BE2C (cell line): ENCODE data around the gene SIGLEC7.
A peak's percentile ranks its signal among the peaks of the same experiment; 100 is the strongest.
"Not testable (repeated sequence)": the region's sequence is repeated elsewhere in the genome, so short reads cannot be mapped to it uniquely, and the experiment has no call there.

Experiments
- DNase-seq: peaks from one replicate; pipeline ENCODE4 v3.0.0-alpha.2; 2020
- H3K27me3 ChIP-seq: fragments of 250-450 bp; sonication (Bioruptor Pico); 2 replicates; pipeline ENCODE4 v1.5.1; 2020; ENCODE audit warnings: mild to moderate bottlenecking
- H3K36me3 ChIP-seq: fragments of 250-450 bp; sonication (Bioruptor Pico); 2 replicates; pipeline ENCODE4 v1.5.1; 2020; ENCODE audit warnings: mild to moderate bottlenecking
- H3K4me1 ChIP-seq: fragments of 250-450 bp; sonication (Bioruptor Pico); 2 replicates; pipeline ENCODE4 v1.5.1; 2020
- H3K4me3 ChIP-seq: 2 replicates; pipeline ENCODE4 v1.5.1; 2011; ENCODE audit warnings: low read depth, low read length
- H3K9me3 ChIP-seq: fragments of 250-450 bp; sonication (Bioruptor Pico); 2 replicates; pipeline ENCODE4 v1.5.1; 2020
- TF ChIP-seq, protein P1 (sequence below): IDR thresholded peaks from 2 replicates; pipeline ENCODE4 v1.5.1; 2012; ENCODE audit warnings: mild to moderate bottlenecking, low read depth, low read length

Gene SIGLEC7

DNA sequence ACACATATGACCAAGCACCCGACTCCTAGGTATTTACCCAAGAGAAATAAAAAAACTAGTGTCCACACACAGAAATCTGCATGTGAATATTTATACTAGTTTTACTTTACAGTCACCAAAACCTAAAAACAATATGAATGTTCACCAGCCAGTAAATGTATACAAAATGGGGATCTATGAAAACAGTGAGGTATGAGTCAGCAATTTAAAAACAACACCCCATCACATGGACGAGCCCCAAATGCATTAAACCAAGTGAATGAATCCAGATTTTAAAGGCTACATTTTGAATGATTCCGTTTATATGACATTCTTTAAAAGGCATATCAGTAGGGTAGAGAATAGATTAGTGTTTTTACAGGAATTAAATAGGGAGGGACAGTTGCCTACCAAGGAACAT lies 22.1 kb downstream of the SIGLEC7 start:
- Histone ChIP-seq H3K9me3 (no peaks in the 10 kb centered on the region), H3K36me3 (no peaks in the 10 kb centered on the region), H3K4me3 (no peak overlapping the region), H3K4me1 (no peaks in the 10 kb centered on the region; the same call in 1 of the 2 replicates), H3K27me3 (peaks cover 30% of the 10 kb centered on the region)
- DNase-seq: no peak
- TF ChIP-seq, protein P1, sequence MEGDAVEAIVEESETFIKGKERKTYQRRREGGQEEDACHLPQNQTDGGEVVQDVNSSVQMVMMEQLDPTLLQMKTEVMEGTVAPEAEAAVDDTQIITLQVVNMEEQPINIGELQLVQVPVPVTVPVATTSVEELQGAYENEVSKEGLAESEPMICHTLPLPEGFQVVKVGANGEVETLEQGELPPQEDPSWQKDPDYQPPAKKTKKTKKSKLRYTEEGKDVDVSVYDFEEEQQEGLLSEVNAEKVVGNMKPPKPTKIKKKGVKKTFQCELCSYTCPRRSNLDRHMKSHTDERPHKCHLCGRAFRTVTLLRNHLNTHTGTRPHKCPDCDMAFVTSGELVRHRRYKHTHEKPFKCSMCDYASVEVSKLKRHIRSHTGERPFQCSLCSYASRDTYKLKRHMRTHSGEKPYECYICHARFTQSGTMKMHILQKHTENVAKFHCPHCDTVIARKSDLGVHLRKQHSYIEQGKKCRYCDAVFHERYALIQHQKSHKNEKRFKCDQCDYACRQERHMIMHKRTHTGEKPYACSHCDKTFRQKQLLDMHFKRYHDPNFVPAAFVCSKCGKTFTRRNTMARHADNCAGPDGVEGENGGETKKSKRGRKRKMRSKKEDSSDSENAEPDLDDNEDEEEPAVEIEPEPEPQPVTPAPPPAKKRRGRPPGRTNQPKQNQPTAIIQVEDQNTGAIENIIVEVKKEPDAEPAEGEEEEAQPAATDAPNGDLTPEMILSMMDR: no peak

DNA sequence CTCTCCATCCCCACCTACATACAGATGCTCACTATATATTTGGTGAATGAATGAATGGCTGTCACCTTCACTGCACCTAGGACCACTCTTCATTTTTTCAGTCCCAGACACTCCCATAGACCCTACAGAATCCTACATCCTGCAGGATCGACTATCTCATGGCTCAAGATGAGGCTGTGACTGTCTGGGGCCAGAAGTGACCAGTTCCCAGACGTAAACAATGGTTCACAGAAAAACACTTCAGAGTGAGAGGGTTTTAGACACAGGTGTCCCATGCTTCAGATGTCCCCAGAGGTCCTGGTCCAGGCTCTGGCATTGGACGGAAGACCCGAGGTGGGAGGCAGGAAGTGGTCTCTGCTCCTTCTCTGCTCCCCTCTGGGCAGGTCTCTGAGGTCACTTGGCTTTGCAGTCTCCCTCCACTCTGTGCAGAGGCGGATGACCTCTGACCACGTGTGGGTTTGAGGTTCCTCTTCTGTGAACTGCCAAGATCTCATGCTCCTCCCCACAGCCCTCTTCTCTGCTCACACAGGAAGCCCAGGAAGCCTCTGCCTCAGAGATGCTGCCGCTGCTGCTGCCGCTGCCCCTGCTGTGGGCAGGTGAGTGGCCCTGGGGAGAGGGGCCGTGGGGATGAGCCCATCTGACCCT lies 24.9 kb downstream of the SIGLEC7 start:
- no peaks in the 10 kb centered on the region; the same call in 1 of the 2 replicates for H3K4me1 ChIP-seq
- no peak for DNase-seq
- H3K27me3 ChIP-seq: peaks cover 42% of the 10 kb centered on the region
- H3K4me3 ChIP-seq: no peak overlapping the region
- H3K9me3 ChIP-seq: no peaks in the 10 kb centered on the region
- no peaks in the 10 kb centered on the region for H3K36me3 ChIP-seq
- TF ChIP-seq, protein P1: no peak

DNA sequence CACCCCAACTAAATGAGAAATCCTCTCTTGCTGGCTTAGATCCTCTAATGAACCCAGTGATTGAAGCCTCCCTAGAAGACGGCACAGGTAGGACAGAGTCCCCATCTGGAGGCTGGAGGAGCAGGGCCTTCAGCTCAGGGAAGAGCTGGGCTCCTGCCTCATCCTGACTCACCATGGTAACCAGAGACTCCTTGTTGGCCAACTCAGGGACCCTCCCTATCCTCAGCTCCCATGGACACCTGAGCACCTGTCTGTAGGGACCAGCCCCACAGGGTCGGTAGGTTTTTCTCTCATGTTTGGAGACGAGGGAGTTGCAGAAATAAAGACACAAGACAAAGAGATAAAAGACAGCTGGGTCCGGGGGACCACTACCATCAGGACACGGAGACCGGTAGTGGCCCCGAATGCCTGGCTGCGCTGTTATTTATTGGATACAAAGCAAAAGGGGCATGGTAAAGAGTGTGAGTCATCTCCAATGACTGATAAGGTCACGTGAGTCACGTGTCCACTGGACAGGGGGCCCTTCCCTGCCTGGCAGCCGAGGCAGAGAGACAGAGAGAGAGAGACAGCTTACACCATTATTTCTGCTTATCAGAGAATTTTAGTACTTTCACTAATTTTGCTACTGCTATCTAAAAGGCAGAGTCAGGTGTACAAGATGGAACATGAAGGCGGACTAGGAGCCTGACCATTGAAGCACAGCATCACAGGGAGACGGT lies 26.6 kb downstream of the SIGLEC7 start:
- Histone ChIP-seq H3K36me3 (no peaks in the 10 kb centered on the region), H3K9me3 (no peaks in the 10 kb centered on the region), H3K4me1 (no peaks in the 10 kb centered on the region; the same call in 1 of the 2 replicates), H3K27me3 (peaks cover 28% of the 10 kb centered on the region), H3K4me3 (peak overlapping the region; percentile 47)
- TF ChIP-seq, protein P1: no peak
- DNase-seq: peak; percentile 42

DNA sequence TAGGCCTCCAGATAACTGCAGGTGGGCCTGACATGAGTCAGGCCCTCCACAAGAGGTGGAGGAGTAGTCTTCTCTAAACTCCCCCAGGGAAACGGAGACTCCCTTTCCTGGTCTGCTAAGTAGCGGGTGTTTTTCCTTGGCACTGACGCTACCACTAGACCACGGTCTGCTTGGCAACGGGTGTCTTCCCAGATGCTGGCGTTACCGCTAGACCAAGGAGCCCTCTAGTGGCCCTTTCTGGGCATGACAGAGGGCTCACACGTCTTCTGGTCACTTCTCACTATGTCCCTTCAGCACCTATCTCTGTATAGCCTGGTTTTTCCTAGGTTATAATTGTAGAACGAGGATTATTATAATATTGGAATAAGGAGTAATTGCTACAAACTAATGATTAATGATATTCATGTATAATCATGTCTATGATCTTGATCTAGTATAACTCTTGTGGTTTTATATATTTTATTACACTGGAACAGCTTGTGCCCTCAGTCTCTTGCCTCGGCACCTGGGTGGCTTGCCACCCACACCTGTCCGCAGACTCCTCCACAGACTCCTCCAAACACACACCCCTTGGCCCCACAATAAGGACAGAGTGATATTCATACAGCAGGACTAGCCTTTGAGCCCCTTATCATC lies 27.3 kb downstream of the SIGLEC7 start:
- DNase-seq: peak; percentile 83
- not testable (repeated sequence) for H3K36me3 ChIP-seq, H3K9me3 ChIP-seq, H3K4me1 ChIP-seq
- TF ChIP-seq, protein P1: peak; percentile 78
- peaks cover 22% of the 10 kb centered on the region for H3K27me3 ChIP-seq
- peak overlapping the region; percentile 47 for H3K4me3 ChIP-seq

DNA sequence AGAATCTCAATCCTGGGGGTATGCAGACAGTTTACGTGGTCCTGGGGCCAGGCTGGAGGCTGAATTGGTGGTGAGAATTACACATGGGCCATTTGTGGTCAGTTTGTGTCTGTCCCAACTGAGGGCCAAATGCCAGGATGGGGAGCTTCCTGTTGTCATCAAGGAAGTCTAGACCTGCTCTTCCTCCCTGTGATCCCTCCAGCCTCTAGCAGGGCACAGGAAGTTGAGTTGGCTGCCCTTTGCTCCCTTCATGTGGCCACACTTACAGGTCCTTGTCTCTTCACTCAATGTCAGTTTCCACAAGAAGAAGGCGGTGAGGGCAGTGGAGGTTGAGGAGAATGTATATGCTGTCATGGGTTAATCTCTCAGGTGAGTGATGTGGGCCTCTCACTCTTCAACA lies 30.1 kb downstream of the SIGLEC7 start:
- Histone ChIP-seq H3K4me1 (no peaks in the 10 kb centered on the region; the same call in 1 of the 2 replicates), H3K9me3 (no peaks in the 10 kb centered on the region), H3K36me3 (no peaks in the 10 kb centered on the region), H3K4me3 (no peak overlapping the region), H3K27me3 (peaks cover 20% of the 10 kb centered on the region)
- no peak for DNase-seq
- TF ChIP-seq, protein P1: no peak
